GM18511 (cell line): ENCODE measurements around the gene AOX1.
A peak's percentile ranks its signal among the peaks of the same experiment; 100 is the strongest.
"Not testable (repeated sequence)": the region's sequence is repeated elsewhere in the genome, so short reads cannot be mapped to it uniquely, and the experiment has no call there.

Source experiments
- ATAC-seq: cut with Tn5 transposase; IDR thresholded peaks from one replicate; pipeline ENCODE4 v1.9.1; 2021; ENCODE audit warnings: mild to moderate bottlenecking, moderate library complexity; ENCODE audit not compliant: unreplicated experiment

The AOX1 gene

DNA sequence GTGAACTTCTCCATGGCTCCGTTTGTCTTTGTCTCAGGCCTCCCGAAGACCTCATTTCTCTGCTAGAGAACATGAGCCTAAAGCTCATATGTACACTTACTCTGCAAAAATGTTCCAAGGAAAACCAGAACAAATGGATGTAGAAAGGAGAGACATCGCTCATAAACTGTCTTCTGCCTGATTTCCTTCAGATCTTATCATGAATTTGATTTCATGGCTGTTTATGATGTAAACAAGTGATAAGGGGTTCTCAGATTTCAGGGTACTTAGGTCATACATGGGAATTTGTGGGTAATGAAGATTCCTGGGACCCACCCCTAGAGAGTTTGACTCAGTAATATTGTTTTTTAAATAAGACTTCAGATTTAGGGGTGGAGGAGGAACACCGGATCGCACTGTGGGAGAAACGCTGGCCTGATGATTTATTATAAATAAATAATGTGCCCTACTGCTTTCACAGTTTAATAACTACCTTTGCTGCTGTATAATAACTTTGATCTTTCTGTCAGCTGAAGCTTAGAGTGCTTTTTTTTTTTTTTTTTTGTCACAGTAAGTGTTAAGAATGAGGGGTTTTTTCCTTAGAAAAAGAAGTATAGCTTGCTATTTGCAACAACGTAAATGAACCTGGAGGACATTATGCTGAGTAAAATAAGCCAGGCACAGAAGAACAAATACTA lies 14.9 kb downstream of the AOX1 start:
- ATAC-seq, result no peak

DNA sequence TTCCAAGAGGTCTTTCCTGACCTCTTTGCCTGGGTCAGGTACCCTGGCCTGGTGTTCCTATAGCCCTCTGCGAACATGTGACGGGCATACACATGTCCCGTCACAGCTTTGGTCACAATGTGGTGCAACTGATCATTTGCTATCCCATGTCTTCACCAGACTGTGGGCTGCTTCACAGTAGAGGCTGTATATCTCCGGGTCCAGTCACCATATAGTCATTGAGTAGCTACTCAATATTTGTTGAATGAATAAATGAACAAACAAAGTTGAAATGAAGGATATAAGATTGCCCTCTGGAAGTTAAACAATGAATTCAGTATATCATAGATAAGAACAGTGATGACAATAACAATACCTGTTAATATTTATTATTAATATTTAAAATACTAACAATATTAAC lies 16.8 kb downstream of the AOX1 start:
- ATAC-seq, result no peak

DNA sequence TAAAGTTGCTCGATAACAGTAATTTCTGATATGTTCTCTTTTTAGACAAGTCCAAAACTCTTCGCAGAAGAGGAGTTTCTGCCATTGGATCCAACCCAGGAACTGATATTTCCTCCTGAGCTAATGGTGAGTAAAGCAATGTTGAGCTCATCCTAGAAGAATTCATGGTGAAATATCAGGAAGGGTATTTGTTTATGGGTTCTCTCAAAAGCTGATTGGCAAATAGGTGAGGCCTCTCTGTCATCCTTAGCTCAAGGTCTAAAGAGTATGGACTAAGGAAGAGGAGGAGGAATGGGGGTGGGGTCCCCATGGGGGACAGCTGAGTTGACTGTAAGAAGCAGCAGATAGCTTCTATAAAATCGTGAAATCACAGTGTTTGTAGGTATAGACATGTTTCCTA lies 18.2 kb downstream of the AOX1 start:
- no peak for ATAC-seq

DNA sequence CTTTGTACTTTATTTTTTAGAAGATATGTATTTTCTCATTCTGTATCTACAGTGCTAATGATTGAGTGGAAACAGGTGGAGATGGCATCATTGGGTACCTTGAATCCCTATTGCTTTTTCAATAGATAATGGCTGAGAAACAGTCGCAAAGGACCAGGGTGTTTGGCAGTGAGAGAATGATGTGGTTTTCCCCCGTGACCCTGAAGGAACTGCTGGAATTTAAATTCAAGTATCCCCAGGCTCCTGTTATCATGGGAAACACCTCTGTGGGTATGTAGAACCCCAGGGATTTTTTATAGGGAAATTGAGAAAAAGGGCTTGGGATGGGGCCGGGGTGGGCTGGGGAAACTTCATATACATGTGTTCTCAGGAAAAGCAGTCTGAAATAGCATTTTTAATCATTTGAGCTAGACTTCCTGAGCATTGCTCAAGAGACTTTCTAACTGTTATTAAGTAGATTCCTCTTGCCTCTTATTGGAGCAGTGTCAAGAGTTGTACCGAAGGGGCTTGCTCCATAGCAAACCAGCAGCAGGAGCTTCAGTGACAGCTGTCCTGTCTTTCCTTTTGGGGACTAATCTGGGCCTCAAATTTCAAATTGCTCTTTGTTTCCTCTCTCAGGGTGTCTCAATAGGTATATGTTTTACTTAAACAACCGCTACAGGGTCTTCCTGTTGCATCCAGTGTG lies 18.9 kb downstream of the AOX1 start:
- ATAC-seq, result no peak

DNA sequence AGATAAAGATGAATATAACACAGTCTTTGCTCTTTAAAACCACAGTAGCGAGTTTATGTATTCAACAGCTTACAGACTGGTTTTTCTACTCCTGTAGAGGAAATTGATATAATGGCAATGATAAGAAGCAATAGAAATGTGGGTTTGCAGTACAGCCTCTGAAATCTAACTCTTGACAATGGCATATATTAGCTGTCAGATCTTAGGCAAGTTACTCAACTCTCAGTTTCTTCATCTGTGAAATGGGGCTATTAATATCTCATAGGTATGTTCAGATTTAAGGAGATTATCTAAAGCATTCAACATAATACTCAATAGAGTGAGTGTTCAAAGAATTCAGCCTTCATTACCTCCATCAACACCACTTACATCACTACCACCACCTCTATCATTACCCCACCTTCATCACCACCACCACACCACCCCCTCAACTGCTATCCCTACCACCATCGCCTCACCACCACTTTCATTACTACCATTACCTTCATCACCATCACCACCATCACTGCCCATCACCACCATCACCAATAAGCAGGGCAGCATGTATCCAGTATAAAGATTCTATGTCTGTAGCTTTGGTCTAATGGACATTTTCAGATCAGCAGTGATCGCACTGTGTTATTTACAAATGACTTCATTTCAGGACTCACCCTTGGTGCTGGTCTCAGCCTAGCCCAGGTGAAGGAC lies 22.7 kb downstream of the AOX1 start:
- no peak for ATAC-seq

DNA sequence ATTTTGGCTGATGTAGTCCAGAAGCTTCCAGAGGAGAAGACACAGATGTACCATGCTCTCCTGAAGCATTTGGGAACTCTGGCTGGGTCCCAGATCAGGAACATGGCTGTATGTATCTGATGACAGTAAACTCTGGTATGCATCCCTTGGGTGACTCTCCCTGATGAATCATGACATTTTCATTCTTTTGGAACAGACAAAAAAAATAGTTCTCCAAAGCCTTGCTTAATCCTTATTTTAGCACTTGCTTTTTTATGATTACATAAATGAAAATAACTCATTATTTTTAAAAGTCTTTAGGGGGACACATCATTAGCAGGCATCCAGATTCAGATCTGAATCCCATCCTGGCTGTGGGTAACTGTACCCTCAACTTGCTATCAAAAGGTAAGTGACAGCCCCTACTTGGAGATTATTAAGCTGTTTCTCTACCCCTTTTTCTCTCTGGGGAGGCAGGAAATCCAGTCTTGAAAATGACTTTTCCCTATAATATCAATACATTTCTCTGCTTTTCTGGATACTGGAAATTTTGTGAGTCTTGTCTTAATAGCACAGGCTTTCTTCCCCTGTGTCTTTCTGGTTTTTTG lies 23.3 kb downstream of the AOX1 start:
- no peak for ATAC-seq

DNA sequence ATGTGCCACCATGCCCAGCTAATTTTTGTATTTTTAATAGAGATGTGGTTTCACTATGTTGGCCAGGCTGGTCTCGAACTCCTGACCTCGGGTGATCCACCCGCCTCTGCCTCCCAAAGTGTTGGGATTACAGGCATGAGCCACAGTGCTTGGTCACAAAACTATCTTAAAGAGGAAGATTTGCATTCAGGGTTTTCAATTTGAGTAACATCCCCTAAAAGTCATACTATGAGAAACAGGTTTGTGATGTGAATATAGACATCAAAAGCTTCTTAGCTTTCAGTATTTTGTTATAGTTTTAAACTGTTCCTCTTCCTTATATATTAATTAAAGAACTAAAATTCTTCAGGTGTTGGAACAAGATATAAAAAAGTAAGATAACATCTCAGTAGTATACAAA lies 24.4 kb downstream of the AOX1 start:
- ATAC-seq, result not testable (repeated sequence)

DNA sequence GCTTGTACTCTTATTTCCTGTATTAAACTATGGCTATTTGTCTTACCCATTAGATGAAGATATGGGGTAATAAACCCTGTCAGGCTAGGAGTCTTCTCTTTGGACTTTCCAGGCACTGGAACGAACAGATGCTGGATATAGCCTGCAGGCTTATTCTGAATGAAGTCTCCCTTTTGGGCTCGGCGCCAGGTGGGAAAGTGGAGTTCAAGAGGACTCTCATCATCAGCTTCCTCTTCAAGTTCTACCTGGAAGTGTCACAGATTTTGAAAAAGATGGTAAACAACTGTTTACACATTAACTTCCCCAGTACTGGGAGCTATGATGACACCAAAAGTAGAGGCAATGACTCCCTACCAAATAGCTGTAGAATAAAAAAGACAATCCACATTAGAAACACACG lies 27.9 kb downstream of the AOX1 start:
- ATAC-seq, result no peak

DNA sequence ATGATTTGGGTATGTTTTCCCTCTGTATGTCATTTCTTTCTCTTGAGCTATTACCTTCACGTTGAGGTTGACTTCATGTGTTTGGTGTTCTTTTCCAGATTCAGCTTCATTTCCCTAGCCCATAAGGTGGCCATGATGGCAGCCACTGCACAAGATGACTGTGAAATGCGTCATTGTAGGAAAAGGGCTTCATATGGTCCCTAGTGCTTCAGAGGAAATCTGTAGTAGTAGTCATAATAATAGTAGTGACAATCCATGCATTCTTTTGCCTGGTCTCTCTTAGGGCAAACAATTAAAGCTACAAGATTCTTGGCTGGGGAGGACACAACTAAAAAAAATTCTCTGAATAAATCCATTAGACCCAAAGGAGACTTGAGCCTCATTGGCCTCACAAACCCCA lies 28.4 kb downstream of the AOX1 start:
- ATAC-seq, result no peak

DNA sequence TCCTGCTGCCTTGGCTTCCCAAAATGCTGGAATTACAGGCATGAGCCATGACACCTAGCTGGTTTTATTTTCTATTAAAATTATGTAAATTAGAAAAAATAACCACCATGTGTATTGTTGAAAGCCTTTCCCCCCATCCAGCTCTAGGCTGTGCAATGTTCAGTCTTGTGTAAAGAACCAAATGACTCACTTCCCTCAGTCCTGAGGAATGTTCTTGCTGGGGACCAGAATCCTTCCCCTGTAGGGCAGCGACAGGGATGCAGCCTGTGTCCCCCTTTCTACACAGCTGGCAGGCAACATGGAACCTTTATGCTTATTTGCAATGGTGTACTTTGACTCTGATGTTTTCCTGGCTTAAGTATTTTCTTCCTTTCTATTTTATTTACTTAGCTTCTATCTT lies 29.4 kb downstream of the AOX1 start:
- no peak for ATAC-seq

DNA sequence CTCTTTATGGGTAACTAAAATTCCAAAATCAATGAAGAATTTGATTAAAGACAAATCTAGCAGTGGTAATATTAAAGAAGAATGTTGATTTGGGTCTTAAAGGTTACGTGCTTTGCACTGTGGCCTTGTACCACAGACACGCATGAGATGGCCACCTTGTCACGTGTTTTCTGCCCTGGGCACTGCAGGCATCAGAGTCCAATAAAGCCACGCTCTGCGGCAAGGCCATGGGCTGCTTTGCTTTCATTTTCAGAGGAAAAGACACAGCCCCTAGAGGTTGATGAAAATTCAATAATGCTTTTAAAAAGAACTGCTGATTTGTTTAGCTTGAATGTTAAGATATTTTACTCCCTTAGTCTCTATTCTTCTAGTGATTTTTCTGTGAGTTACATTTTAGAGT lies 30.4 kb downstream of the AOX1 start:
- ATAC-seq, result peak; percentile 86

DNA sequence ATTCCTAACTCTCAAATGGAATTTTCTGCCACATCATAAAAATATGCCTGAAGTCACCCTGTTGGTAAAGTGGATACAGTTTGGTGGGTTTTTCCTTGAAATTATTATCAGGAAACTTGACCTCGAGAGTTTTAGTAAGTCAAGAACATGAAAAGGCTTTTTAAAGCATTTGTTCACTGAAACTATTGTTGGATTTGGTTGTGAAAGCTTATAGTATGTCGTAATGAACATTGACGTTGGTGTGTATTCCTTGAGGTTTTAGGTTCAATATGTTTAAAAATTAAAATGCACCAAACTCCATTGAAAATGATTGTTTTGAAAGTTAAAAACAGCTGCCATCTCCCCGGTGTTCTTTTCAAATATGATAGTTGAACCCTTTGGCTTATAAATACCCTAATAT lies 30.8 kb downstream of the AOX1 start:
- no peak for ATAC-seq

DNA sequence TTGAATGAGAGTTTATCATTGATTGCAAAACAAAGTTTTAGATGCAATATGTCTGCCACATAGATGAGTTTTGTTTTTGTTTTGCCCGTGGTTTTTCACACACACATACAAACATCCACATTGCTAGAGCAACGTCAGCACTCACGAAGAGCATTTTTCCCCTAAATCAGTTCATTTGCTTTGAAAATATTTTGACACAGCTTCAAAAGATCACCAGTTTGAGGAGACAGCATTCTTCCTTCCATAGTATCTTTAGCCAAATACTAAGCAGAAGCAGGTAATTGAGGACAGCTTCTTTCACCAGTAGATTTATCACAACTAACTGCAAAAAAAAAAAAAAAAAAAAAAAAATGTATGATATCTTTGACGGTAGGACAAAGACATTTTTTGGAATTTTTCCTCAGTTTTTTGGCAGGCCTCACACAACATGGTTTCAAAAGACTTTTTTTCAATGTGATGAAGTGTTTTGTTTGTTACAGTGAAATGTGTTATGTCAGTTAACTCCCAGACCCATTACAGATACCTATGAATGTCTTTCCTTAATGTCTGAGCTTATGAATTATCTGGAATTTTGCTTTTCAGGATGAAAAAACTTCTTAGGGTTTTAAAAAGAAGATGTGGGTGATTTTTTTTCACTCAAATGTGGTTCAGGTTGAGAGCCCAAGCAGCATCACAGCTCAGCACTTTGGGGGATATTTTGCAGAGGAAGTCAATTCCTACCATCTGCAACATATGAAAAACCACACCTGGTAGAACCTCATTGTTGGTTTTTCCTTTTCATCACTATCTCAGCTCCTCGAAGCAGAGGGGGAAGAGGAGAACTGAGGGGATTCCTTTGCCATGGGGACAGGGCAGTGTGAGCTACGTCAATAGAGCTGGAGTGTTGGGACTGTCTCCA lies 31.6 kb downstream of the AOX1 start:
- no peak for ATAC-seq

DNA sequence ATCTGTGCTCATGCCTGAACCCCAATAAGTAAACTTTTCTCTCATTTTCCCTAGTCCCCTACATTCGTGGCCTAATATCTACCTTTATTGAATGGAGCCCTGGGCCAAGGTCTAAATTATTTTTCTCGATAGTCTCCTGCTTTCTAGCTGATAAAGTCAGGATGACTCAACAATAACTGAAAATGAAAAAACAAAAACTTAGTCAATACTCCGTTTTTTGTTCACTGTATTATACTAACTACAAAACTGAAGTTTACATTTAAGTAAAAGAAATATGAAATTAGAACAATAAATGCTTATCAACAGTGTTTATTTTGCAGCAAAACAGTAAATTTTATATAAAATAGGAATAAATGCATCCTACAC lies 32.2 kb downstream of the AOX1 start:
- no peak for ATAC-seq

DNA sequence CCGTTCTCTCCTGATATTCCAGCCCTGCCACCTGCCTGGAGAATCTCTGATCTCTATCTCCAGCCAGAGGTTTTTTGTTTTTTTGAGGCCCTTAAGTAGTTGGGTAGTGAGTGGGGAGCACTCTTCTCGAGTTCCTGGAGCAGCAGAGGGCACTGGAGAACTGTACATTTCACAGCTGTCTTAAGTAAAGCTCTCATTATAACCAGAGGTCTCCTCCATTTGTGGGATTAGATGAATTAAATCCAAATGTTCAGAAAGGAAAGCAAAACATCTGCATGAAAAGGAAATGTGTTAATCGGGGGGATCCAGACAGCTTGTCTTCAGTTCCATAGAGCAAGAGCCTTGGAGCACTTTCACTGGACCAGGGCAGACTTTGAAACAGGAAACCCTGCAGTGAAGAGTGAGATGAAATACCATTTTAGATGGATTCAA lies 32.8 kb downstream of the AOX1 start:
- ATAC-seq, result no peak

DNA sequence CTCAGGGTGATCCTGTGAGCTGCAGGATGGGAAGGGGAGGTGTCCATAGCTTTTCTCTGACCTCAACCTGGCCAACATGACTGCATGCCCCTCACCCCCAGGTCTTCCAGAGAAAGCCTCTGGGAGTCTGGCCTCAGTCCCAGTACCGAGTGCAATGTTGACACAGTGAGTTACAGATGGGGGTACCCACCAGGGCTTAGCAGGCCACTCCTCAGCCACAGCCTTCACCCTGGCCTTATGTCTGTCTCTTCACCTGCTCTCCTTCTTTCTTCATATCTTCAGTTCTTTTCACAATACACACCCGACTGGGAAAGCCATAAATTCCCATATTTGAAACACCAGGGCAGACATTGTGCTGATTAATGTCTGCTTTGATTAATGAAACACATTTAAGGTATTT lies 33.5 kb downstream of the AOX1 start:
- ATAC-seq, result no peak

DNA sequence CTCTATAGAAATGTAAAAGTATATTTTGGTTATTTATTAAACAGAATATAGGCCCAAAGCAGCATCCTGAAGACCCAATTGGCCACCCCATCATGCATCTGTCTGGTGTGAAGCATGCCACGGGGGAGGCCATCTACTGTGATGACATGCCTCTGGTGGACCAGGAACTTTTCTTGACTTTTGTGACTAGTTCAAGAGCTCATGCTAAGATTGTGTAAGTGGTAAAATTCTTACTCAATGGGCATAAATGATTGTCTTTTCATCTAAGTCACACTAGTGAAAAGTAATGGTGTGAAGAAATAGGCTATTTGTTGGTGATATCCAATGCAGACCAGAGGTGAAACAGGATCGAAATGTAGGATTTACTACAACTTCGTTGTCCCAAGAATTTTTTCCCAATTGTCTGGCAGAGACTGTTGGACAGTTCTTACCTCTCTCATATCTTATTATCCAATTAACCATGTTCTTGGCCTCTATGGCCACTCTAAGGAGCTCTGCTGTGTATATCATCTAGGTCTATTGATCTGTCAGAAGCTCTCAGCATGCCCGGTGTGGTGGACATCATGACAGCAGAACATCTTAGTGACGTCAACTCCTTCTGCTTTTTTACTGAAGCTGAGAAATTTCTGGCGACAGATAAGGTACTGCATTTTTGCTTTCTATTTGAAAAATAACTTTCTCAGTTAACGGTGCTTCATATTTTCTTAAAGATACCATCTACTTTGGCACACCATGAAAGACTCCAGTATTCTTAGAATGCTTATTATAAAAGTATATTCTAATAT lies 35.0 kb downstream of the AOX1 start:
- ATAC-seq, result no peak

DNA sequence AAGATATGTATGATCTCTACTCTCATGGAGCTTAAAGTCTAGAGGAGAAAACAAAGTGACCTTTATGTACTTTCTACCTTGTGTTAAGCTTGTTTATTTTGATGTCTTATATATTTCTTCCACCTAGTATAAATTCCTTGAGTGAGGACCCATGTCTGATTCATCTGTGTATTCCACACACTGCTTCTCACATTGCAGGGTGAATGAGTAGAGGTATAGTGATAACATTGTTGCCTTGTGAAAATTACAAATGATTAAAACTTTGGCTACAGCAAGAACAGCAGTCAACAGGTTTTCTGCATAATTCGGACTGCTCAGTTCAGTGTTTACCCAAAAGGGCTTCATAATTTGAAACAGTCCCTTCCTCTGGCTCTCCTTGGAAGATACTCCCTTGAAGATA lies 36.3 kb downstream of the AOX1 start:
- ATAC-seq, result no peak

DNA sequence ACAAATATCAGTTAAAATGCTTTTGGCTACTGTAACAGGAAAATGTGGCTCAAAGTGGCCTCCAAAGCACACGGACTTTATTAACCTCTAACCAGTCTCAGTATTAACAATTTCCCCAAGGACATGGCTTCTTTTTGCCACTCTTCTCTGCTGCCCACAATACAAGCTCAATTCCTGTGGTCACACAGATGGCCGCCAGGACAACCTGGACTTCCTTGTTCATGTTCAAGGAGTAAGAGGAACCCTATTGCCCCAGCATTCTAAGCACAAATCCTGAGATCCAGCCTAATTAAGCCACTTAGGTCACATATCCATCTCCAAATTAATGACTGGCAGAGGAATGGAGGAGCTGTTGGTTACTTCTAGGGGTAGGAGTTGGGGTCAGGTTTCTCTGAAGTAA lies 38.2 kb downstream of the AOX1 start:
- no peak for ATAC-seq

DNA sequence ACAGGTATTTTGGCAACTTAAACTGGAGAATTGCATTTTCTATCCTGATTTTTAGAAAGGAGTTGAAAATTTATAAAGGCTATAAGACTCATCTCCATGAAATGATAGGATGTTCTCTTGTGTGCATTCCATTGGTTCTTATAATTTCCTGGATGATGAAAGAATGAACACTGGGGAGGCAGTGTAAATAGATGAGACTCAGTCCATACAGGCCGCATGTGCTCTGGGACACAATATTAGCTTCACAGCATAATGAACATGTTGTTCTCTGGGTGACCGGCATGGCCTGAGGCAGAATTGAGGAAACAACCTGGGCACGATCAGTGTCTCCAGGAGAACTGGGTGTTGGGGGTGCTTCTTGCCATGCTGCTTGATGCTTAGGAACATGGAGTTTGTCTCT lies 38.8 kb downstream of the AOX1 start:
- no peak for ATAC-seq
